ENCODE results near the gene HS1BP3. TPM values are rescaled to one million over a fixed set of nuclear protein-coding genes. Genes with fewer than 3 reads are reported as not detected.
A peak's percentile ranks its signal among the peaks of the same experiment; 100 is the strongest.

Gene HS1BP3
- total RNA-seq, 1 donor from 2014 or later, result 23.1 TPM

GRCh38 chr2:20578266-20578894 lies 72.5 kb downstream of the HS1BP3 start:
- intact Hi-C loops (cut with DNase I), result loop anchor here (5.0 kb wide), 1 partner anchor 54 kb away; no protein-coding TSS in a partner anchor
- TF ChIP-seq POLR2A (IDR thresholded peaks at IDR 0.05), result no peak
- no peak for TF ChIP-seq POLR2AphosphoS5 (IDR thresholded peaks at IDR 0.05; ENCODE audit: insufficient read depth in 1 of 2, low read depth in 1 of 2)
- no peak for TF ChIP-seq CTCF (IDR thresholded peaks at IDR 0.05)
- Histone ChIP-seq H3K9me3 (no peaks in the 10 kb centered on the region), H3K36me3 (no peaks in the 10 kb centered on the region), H3K27ac (peak overlapping the region; percentile 74), H3K27me3 (no peaks in the 10 kb centered on the region), H3K4me1 (peaks cover 45% of the 10 kb centered on the region), H3K4me3 (no peak overlapping the region)
- no peak for DNase-seq (ENCODE audit: extremely low spot score in 2 of 2)

- Histone ChIP-seq H3K27me3 (no peaks in the 10 kb centered on the region), H3K9me3 (no peaks in the 10 kb centered on the region), H3K4me3 (no peak overlapping the region), H3K27ac (no peak overlapping the region), H3K4me1 (peaks cover 48% of the 10 kb centered on the region), H3K36me3 (no peaks in the 10 kb centered on the region)
- DNase-seq (ENCODE audit: extremely low spot score in 2 of 2), result no peak
- no peak for TF ChIP-seq CTCF (IDR thresholded peaks at IDR 0.05)
- no peak for TF ChIP-seq POLR2AphosphoS5 (IDR thresholded peaks at IDR 0.05; ENCODE audit: insufficient read depth in 1 of 2, low read depth in 1 of 2)
- no peak for TF ChIP-seq POLR2A (IDR thresholded peaks at IDR 0.05)
- intact Hi-C loops (cut with DNase I), result loop anchor here (5.0 kb wide), 1 partner anchor 55 kb away; no protein-coding TSS in a partner anchor
These were observed 73.2 kb downstream of the HS1BP3 start for GRCh38 chr2:20577495-20578235.

DNA sequence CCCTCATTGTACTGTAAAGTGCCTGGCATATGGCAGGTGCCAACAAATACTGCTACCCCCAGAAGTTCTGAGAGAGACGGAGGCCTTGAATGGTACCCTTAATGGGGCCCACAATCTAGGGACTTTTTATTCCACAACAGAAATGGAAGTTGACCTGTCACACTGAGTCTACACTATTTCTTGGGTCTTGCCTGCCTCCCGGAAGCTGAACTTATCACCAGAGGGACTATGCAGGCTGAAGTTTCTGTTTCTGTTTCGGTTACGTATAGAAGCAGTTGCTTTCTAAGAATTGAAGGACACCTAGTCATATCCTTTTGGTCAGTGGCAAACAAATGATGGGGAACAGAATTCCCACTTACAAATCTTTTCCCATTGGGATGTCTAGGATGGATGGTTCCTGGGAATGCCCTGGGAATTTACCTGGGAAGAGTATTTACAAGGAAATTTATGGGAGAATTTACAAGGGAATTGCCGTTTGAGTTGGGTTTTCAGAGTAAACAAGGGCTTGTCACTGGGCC lies 74.2 kb downstream of the HS1BP3 start:
- Histone ChIP-seq H3K4me1 (peaks cover 57% of the 10 kb centered on the region), H3K36me3 (no peaks in the 10 kb centered on the region), H3K9me3 (no peaks in the 10 kb centered on the region), H3K4me3 (no peak overlapping the region), H3K27me3 (no peaks in the 10 kb centered on the region), H3K27ac (no peak overlapping the region)
- no peak for DNase-seq (ENCODE audit: extremely low spot score in 2 of 2)
- intact Hi-C loops (cut with DNase I), result loop anchor here (5.0 kb wide), 1 partner anchor 56 kb away; no protein-coding TSS in a partner anchor
- TF ChIP-seq CTCF (IDR thresholded peaks at IDR 0.05) (no peak), POLR2A (IDR thresholded peaks at IDR 0.05) (no peak), POLR2AphosphoS5 (IDR thresholded peaks at IDR 0.05; ENCODE audit: insufficient read depth in 1 of 2, low read depth in 1 of 2) (no peak)

DNA sequence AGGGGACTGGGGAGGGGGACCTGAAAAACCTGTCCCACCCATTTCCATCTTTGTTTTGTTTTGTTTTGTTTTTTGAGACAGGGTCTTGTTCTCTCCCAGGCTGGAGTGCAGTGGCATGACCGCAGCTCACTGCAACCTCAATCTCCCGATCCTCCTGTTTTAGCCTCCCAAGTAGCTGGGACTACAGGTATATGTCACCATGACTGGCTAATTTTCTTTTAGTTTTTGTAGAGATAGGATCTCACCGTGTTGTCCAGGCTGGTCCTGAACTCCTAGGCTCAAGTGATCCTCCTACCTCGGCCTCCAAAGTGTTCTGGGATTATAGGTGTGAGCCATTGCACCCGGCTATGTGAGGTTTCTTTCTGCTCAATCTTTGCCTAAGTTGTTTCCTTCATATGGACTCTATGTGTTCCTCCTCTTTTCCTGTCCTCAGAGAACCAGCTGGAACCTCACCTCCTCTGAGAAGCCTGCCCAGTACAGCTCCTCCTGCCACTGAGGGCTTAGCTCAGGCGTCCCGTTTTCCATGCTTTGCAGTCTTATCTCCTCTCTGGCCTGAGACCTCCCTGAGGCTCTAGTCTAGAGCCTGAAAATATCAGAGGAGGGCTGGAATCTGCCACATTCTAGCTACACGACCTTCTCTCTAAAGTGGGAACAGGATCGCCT lies 74.8 kb downstream of the HS1BP3 start:
- intact Hi-C loops (cut with DNase I), result loop anchor here (5.0 kb wide), 1 partner anchor 56 kb away; no protein-coding TSS in a partner anchor
- Histone ChIP-seq H3K36me3 (no peaks in the 10 kb centered on the region), H3K27ac (no peak overlapping the region), H3K27me3 (no peaks in the 10 kb centered on the region), H3K4me1 (peaks cover 63% of the 10 kb centered on the region), H3K4me3 (no peak overlapping the region), H3K9me3 (no peaks in the 10 kb centered on the region)
- no peak for DNase-seq (ENCODE audit: extremely low spot score in 2 of 2)
- TF ChIP-seq POLR2A (IDR thresholded peaks at IDR 0.05) (no peak), POLR2AphosphoS5 (IDR thresholded peaks at IDR 0.05; ENCODE audit: insufficient read depth in 1 of 2, low read depth in 1 of 2) (no peak), CTCF (IDR thresholded peaks at IDR 0.05) (no peak)
